Omental fat pad (tissue), 4 donors: Measurements from ENCODE around the gene RPS16. TPM values are rescaled to one million over a fixed set of nuclear protein-coding genes. Genes with fewer than 3 reads are reported as not detected.
A peak's percentile ranks its signal among the peaks of the same experiment; 100 is the strongest.

ENCODE experiments used
- ATAC-seq: fragments of 150-250 bp; one replicate; pipeline ENCODE4 v1.9.1; 2016; ENCODE audit warnings: mild to moderate bottlenecking, moderate library complexity; ENCODE audit not compliant: low FRiP score
- DNase-seq: peaks from one replicate; pipeline ENCODE4 v3.0.0-alpha.2; 2019; ENCODE audit warnings: low spot score
- total RNA-seq, 4 donors: library from RNA; depleted of rRNA; stranded (reverse); fragments of >200 nt; gene quantifications; one replicate each; pipeline ENCODE4 v1.1.0, GENCODE V29; 2016
- TF ChIP-seq, protein P1 (sequence below), 3 donors: fragments of 450-650 bp; IDR thresholded peaks; one replicate each; pipeline ENCODE4 v1.5.1; 2016 to 2017; ENCODE audit warnings: antibody characterized with exemption in 3 of 3, mild to moderate bottlenecking in 3 of 3, moderate library complexity in 2 of 3

The RPS16 gene
- total RNA-seq, 4 donors from 2014 or later, result 1,153 to 1,681 (median 1,338) TPM

DNA sequence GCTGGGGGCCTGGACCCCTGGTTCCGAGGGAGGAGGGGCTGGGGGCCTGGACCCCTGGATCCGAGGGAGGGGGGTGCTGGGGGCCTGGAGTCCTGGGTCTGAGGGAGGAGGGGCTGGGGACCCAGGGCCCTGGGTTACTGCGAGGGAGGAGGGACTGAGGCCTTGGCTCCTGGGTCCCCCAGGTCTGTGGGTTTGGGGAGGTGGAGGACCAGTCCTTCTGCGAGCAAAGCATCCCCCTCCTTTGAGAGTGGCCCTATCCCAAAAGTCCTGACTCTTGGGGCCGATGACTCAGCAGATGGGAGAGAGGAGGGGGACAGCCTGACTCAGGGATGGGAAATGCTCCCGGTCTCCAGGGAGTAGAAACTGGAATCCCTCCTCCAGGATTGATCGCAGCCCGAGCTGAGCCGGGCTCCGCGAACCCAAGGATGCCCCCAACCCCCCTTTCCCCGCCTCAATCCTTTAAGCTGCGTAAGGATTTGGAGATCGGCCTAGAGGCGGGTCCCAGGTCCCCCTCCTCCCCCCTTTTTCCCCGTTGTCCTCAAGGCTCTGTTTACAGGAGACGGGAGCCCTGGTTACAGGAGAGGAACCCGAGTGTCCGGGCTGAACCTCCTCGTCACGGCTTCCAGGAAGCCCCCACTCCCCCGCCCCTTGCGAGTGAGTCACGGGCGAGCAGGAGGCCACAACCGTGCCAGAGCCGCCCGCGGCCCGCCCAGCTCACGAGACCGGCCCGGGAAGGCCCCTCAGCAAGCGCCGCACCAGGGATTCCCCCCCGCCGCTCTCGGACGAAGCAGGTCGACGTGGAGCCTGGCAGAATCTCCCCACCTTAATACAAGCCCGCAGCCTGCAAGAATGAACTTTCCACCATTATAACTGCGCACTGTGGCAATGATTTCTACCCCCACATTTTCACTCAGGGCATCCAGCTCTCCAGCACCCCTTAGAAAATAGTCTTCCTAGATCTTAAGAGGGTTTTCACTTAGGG is 32.1 kb downstream of the RPS16 start:
- peak; percentile 50 for ATAC-seq
- DNase-seq, result peak; percentile 98
- TF ChIP-seq, protein P1, sequence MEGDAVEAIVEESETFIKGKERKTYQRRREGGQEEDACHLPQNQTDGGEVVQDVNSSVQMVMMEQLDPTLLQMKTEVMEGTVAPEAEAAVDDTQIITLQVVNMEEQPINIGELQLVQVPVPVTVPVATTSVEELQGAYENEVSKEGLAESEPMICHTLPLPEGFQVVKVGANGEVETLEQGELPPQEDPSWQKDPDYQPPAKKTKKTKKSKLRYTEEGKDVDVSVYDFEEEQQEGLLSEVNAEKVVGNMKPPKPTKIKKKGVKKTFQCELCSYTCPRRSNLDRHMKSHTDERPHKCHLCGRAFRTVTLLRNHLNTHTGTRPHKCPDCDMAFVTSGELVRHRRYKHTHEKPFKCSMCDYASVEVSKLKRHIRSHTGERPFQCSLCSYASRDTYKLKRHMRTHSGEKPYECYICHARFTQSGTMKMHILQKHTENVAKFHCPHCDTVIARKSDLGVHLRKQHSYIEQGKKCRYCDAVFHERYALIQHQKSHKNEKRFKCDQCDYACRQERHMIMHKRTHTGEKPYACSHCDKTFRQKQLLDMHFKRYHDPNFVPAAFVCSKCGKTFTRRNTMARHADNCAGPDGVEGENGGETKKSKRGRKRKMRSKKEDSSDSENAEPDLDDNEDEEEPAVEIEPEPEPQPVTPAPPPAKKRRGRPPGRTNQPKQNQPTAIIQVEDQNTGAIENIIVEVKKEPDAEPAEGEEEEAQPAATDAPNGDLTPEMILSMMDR (IDR thresholded peaks at IDR 0.05), result no peak

DNA sequence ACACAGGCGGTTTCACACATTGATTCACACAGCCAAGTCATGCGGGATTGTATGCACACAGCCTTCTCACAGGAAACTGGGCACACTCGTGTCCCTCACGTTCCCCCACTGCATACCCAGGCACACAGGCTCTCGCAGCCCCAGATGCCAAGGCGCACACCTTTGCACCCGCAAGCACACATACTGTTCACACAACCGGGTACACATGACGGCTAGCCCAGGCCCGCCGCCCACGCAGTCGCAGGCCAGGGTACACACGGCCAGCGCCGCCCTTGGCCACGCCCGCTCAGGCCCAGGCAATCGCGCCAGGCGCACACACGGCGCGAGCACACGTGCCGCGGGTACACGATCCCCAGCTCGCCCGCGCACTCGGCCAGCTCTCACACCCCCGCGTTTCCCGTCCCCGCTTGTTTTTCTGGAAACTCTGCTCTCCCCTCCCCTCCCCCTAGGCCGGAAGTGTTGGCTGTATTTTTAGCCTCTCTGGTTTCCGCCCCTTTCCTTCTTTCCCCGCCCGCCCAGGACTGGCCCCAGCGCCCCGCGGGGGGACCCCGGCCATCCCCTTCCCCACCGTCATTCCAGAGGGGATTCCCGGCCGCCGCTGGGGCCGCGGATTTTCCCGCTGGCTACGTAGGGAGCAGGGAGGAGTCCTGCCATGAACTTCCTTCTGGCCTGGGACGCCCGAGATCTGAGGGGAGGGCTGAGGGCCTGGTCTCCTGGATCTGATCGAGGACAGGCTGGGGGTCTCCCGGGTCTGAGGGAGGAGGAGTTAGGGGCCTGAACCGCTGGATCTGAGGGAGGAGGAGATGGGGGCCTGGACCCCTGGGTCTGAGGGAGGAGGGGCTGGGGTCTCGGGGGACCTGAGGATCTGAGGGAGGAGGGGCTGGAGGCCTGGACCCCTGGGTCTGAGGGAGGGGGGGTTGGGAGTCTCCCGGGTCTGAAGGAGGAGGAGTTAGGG is 33.1 kb downstream of the RPS16 start:
- peak; percentile 29 for ATAC-seq
- TF ChIP-seq, protein P1 (IDR thresholded peaks at IDR 0.05), result no peak

GRCh38 chr19:39401549-39402345 is 34.0 kb downstream of the RPS16 start:
- ATAC-seq, result peak; percentile 6
- TF ChIP-seq, protein P1 (IDR thresholded peaks at IDR 0.05), result no peak
- no peak for DNase-seq

More for the DNA sequence above, 33.1 kb downstream of the RPS16 start:
- DNase-seq, result peak; percentile 91

GRCh38 chr19:39401070-39401548 is 34.6 kb downstream of the RPS16 start:
- TF ChIP-seq, protein P1 (IDR thresholded peaks at IDR 0.05), result no peak
- ATAC-seq, result no peak
- no peak for DNase-seq

DNA sequence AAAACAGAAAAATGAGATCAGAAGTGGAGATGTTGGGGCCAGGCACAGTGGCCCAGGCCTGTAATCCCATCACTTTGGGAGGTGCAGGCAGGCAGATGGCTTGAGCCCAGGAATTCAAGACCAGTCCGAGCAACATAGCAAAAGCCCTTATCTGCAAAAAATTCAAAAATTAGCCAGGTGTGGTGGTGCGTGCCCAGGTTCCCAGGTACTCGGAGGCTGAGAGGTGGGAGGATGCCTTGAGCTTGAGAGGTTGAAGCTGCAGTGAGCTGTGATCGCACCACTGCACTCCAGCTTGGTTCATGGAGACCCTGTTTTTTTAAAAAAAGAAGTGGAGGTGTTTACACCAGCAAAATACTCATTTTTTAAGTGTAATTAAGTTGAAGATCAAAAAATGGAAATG is 35.7 kb downstream of the RPS16 start:
- TF ChIP-seq, protein P1 (IDR thresholded peaks at IDR 0.05), result no peak
- DNase-seq (no peak), ATAC-seq (no peak)

DNA sequence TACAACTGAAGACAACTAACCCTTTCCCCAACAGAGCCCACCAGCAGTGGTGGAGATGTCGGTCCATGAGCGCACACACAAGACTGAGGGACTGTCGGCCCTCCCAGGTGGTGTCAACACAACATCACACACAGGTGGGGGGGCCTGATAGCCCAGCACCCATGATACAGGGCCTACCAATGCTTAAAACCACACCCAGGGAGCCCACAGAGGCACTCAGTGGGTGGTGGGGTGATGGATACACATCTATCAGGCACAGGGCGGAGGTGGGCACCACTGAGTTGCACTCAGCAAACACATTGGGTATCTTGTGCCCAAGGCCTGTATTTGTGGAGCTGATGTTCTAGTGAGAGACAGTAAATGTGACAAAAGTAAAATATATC is 36.1 kb downstream of the RPS16 start:
- DNase-seq (no peak), ATAC-seq (no peak)
- TF ChIP-seq, protein P1 (IDR thresholded peaks at IDR 0.05), result no peak
